NCI-H128 (cell line): ENCODE measurements around the gene SEC61B.
A peak's percentile ranks its signal among the peaks of the same experiment; 100 is the strongest.

Experiments used
- DNase-seq: peaks from one replicate; lab custom pipeline; 2025; ENCODE audit not compliant: unreplicated experiment; lab: John Stamatoyannopoulos, UW

SEC61B gene

GRCh38 chr9:99221621-99222415, at the start of gene SEC61B, which contains the start of gene ALG2:
TSS of gene SEC61B (plus strand) at chr9:99222282. CDS start at chr9:99222364, 82 bp downstream.
TSS of gene ALG2 (minus strand) at chr9:99221942. CDS start at chr9:99221894, 48 bp downstream.
- peak; percentile 94 for DNase-seq

- no peak for DNase-seq
Observed at GRCh38 chr9:99173570-99174504, 48.2 kb upstream of the SEC61B start.

- DNase-seq = no peak
Observed at GRCh38 chr9:99176527-99177013, 45.5 kb upstream of the SEC61B start.

- DNase-seq = no peak
Observed at GRCh38 chr9:99177576-99178366, 44.3 kb upstream of the SEC61B start.

- no peak for DNase-seq
Observed at GRCh38 chr9:99178912-99179872, 42.9 kb upstream of the SEC61B start.

GRCh38 chr9:99180199-99180598, 41.9 kb upstream of the SEC61B start:
- no peak for DNase-seq

- no peak for DNase-seq
Observed at GRCh38 chr9:99180662-99181061, 41.4 kb upstream of the SEC61B start.

- DNase-seq = no peak
Observed at GRCh38 chr9:99181206-99181605, 40.9 kb upstream of the SEC61B start.

GRCh38 chr9:99181621-99182020, 40.5 kb upstream of the SEC61B start:
- no peak for DNase-seq

GRCh38 chr9:99182356-99182755, 39.7 kb upstream of the SEC61B start:
- no peak for DNase-seq

- no peak for DNase-seq
Observed at GRCh38 chr9:99183616-99184015, 38.5 kb upstream of the SEC61B start.

GRCh38 chr9:99184110-99184474, 38.0 kb upstream of the SEC61B start:
- no peak for DNase-seq

- peak; percentile 82 for DNase-seq
Observed at GRCh38 chr9:99184475-99185347, 37.4 kb upstream of the SEC61B start.

- no peak for DNase-seq
Observed at GRCh38 chr9:99185348-99185632, 36.8 kb upstream of the SEC61B start.

- no peak for DNase-seq
Observed at GRCh38 chr9:99185934-99186333, 36.1 kb upstream of the SEC61B start.

- DNase-seq = no peak
Observed at GRCh38 chr9:99187311-99187710, 34.8 kb upstream of the SEC61B start.

- DNase-seq = no peak
Observed at GRCh38 chr9:99189186-99189585, 32.9 kb upstream of the SEC61B start.

- no peak for DNase-seq
Observed at GRCh38 chr9:99189887-99190596, 32.0 kb upstream of the SEC61B start.
